Cerebellar cortex (tissue), 1 donor: ENCODE measurements around the gene FRS2.
A peak's percentile ranks its signal among the peaks of the same experiment; 100 is the strongest.

Experiments used
- DNase-seq: peaks from one replicate; pipeline ENCODE4 v3.0.0-alpha.2; 2015; ENCODE audit warnings: low spot score

The FRS2 gene

DNA sequence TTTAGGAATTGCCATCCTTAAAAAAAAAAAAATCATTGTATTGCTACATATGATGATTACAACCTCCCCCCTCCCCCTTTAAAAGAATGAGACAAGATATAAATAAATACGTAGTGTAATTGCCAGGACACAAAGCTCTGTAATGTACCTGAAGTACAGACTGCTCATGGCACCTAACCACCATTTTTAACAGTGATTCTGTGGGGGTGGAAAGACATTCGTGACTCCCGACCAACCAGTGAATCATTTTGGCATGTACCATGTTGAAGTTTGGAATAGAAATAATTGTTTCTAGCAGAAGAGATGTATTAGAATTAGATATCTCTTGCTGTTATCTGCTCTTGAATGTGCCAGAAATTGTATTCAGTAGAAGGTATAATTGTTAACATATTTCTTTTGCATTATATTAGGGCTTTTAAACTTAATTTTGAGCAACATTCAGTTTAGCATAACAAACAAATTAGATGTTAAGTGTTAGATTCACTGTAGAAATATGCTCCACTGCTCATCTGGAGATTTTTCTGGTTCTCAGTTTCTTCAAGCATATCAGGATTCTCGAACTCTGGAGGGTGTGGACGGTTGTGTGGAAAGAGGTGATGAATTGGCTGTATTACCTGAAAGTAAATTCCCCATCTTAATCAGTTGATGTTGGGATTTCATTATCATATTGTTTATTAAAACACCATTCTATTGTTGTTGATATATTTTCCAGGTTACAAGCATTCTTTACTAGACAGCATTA is 31.1 kb downstream of the FRS2 start:
- no peak for DNase-seq

- no peak for DNase-seq
These were observed 32.3 kb downstream of the FRS2 start for GRCh38 chr12:69502345-69503081.

DNA sequence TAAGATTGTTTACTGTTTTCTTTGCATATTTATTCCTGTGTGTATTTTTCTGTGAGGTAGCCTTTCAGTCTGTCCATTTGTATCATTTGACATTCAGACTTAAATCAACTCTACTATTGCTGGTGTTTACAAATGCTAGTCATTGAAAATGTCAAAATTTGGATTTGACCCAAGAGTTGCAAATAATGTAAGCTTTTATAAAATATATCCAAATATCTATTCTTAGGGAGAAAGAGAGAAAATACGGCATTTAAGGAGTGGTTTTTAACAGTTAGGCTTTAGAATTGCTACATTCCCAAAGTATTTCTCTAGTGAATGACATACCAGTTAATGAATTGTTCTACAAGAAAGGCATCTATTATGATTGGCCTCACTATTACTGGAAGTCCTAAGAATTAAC is 37.9 kb downstream of the FRS2 start:
- no peak for DNase-seq

- no peak for DNase-seq
These were observed 38.4 kb downstream of the FRS2 start for GRCh38 chr12:69508621-69509020.

DNA sequence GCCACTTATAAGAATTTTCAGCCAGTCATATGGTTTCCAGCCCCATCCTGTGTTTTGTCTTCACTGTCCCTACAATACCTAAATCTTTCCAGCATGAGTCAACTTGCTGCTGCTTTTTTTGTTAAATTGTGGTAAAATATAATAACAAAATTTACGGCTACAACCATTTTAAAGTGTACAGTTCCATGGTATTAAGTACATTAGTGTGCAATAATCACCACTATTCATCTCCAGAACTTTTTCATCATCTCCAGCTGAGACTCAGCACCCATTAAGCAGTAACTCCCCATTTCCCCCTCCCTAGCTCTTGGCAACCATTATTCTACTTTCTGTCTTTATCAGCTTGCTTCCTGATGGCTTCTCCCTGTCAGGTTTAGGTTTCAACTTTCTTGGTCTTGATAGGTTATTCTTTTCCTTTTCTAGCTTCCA is 39.1 kb downstream of the FRS2 start:
- DNase-seq: no peak

- peak; percentile 63 for DNase-seq
These were observed 40.0 kb downstream of the FRS2 start for GRCh38 chr12:69509904-69510827.

- DNase-seq: peak; percentile 64
These were observed 40.8 kb downstream of the FRS2 start for GRCh38 chr12:69511016-69511415.

DNA sequence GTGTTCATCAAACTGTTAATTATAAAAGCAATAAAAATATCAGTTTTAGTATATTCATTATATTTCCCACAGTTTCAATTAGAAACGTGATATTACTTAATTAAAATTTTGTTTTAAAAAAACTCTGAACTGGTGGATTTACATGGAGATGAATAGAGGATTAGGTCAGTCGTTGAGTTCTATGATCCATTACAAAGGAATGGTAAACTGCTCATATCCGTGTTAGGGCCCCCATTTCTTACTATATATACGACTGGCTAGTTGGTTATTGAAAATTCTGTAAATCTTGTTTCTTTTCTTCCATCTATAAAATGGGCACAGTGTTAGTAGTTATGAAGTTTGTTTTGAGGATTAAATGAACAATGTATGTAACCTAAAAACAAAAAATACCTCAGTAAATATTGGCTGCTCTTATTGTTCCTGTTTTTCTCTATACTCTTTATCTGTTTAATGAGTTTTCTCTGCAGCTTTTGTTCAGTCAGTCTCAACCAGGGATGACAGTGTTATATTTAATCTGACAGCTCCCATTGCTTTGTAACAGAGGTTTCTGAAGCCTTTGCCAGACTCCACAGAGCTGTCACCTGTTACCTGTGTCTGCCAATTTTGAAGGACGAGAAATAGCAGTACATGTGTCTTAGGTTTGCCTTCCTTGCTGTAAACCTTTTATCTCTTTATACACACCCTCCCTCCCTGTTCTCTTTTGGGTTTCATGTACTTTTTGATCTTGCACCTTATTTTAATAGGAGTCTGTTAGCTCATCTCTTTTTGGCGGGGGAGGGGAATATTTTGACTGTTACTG is 41.5 kb downstream of the FRS2 start:
- DNase-seq: peak; percentile 98

GRCh38 chr12:69512820-69513219 is 42.6 kb downstream of the FRS2 start:
- no peak for DNase-seq

GRCh38 chr12:69513297-69513696 is 43.1 kb downstream of the FRS2 start:
- DNase-seq: peak; percentile 42

DNA sequence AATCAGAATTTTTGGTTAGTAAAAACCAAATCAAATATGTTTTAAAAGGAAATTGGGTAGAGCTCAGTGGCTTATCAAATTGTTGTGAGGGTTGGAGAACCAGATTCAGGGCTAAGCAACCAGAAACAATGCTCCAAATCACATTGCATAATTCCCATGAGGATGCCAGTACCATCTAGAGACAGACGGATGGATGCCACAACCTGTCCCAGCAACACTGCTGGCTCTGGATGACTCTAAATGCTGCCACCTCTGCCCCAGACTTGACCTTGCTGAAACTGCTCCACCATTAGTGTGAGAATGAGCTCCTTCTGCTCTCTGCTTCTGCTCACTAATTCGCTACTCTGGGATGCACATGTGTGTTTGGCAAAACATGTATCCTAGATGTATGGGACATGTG is 43.9 kb downstream of the FRS2 start:
- DNase-seq: no peak

DNA sequence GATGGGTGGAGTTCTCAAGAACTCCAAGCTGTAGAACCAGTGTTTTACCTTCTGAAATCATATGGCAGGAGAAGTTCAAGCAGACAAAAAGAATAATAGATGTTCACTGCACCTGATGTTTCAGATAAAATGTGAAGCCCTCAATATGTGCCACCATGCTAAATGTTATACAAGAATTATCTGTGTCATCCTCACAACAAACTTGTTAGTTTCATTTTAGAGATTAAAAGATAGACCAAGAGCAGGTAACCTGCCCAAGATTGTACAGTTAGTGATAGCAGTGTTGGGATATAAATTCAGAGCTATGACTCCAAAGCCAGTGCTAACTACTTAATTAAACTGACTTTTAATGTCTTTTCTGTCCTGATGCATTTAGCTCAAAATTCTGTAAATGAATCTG is 44.7 kb downstream of the FRS2 start:
- no peak for DNase-seq

DNA sequence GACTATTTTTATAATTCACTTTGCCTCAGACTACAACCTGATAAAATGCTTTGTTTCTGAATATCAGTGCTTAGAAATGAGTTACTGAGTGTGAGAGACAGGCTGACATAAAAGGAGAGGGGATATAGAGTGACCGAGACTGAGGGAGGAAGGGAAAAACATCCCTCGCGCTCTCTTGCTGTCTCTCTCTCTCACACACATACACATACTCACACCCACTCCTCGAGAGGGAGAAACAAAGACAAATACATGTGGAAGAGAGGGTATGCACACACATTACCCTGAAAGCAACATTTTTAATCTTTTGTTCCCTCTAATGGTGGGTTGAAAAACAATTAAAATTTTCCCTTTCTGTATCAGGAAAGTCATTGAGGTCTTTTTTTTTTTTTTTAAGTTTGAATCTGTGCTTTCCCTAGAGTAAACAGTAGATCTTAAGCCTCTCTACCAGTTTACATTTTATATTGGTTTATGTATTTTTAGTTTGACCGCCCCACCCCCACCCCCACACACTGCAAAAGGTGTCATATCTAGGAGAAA is 45.3 kb downstream of the FRS2 start:
- peak; percentile 45 for DNase-seq

DNA sequence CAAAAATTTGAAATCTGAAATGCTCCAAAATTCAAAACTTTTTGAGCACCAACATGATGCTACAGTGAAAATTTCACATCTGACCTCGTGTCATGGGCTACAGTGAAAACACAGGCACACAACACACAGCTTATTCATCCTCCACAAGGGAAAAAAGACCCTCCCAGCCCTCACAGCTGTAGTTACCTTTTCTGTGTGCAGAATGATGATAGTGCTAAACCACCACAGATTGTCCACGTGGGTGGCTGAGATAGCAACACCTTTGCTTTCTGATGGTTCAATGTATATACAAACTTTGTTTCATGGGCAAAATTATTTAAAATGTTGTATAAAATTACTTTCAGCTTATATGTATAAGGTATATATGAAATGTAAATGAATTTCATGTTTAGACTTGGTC is 46.8 kb downstream of the FRS2 start:
- no peak for DNase-seq

GRCh38 chr12:69517406-69517805 is 47.2 kb downstream of the FRS2 start:
- no peak for DNase-seq

- no peak for DNase-seq
These were observed 49.7 kb downstream of the FRS2 start for GRCh38 chr12:69519871-69520270.

DNA sequence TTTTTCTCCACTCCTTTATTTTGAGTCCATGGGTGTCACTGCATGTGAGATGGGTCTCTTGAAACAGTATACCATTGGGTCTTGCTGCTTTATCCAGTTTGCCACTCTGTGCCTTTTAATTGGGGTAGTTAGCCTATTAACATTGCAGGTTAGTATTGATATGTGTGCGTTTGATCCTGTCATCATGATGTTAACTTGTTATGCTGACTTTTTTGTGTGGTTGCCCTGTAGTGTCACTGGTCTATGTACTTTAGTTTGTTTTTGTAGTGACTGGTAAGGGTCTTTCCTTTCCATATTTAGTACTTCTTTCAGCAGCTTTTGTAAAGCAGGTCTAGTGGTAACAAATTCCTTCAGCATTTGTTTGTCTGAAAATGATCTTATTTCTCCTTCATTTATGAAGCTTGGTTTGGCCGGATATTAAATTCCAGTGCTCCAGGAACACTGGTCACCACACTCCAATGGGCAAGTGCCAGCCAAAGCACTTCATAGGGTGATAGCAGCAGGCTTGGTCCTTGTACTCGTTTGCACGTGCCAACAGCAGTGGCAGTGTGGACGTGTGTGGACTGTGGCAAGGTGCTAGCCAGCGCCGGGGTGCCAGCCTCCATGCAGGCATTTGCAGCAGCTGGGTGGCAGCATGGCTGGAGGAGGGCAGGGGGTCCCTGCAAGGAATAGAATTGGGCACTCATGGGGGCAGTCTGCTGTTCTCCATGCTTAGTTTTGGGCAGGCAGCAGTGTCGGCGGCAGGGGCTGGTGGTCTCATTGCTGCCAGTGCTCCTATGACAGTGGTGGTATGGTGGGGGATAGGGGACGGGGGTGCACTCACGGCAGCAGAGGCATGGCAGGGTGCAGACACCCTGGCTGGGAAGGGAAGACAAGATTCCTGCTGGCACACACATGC is 53.5 kb downstream of the FRS2 start:
- no peak for DNase-seq

- no peak for DNase-seq
These were observed 54.1 kb downstream of the FRS2 start for GRCh38 chr12:69524331-69524630.

GRCh38 chr12:69524755-69525469 is 54.7 kb downstream of the FRS2 start:
- no peak for DNase-seq
